ENCODE results near the gene NUF2. TPM values are rescaled to one million over a fixed set of nuclear protein-coding genes. Genes with fewer than 3 reads are reported as not detected.

Gene NUF2
- polyA plus RNA-seq, 1 donor (not counting 4 experiments of a cell fraction or from before 2014, with no cell fraction given), result 10.6 TPM

GRCh38 chr1:163397451-163398200, 75.9 kb downstream of the NUF2 start:
- FAIRE-seq, result no peak
- H4K20me1 ChIP-seq (ENCODE audit: control insufficient read depth, extremely low read depth, insufficient read depth, low read length), result no peaks in the 10 kb centered on the region
- no peaks in the 10 kb centered on the region for H3K27me3 ChIP-seq (ENCODE audit: control insufficient read depth, extremely low read depth, insufficient read depth, low read length)
- H3K9me1 ChIP-seq (ENCODE audit: control insufficient read depth, extremely low read depth, insufficient read depth, low read length), result no peaks in the 10 kb centered on the region
- no peaks in the 10 kb centered on the region for H3K9me3 ChIP-seq (ENCODE audit: control insufficient read depth, low read depth, low read length)
- no peaks in the 10 kb centered on the region for H3K36me3 ChIP-seq (ENCODE audit: control insufficient read depth in 2 of 2, extremely low read depth in 1 of 2, insufficient read depth in 2 of 2, low read length in 2 of 2)
- no peak overlapping the region for H3K4me3 ChIP-seq (ENCODE audit: control insufficient read depth in 2 of 3, extremely low read depth in 1 of 3, insufficient read depth in 2 of 3, low read depth in 1 of 3, low read length in 3 of 3)
- no peaks in the 10 kb centered on the region for H3K4me1 ChIP-seq (ENCODE audit: control insufficient read depth, extremely low read depth, insufficient read depth, low read length)
- H2AFZ ChIP-seq (ENCODE audit: control insufficient read depth, low read length), result no peak overlapping the region
- DNase-seq (ENCODE audit: low read depth, low spot score), result no peak
- dilution Hi-C loops (cut with MboI; ENCODE audit: extremely low pct_ligation_motif_present, low sequenced_read_pairs), result no loop called here
- TF ChIP-seq CTCF (optimal IDR thresholded peaks at IDR 0.05 in 1 of 3, IDR thresholded peaks at IDR 0.05 in 1 of 3, conservative IDR thresholded peaks at IDR 0.05 in 1 of 3; ENCODE audit: extremely low read depth in 1 of 3, insufficient read depth in 2 of 3, low read length in 3 of 3) (no peak), EZH2 (IDR thresholded peaks at IDR 0.05; ENCODE audit: low read length) (no peak)
- H3K4me2 ChIP-seq (ENCODE audit: control insufficient read depth, extremely low read depth, insufficient read depth, low read depth, low read length), result no peak overlapping the region
- H3K9ac ChIP-seq (ENCODE audit: control insufficient read depth, extremely low read depth, insufficient read depth, low read length), result no peak overlapping the region
- no peak overlapping the region for H3K27ac ChIP-seq (ENCODE audit: control insufficient read depth, insufficient read depth, low read length)
- no peaks in the 10 kb centered on the region for H3K79me2 ChIP-seq (ENCODE audit: control insufficient read depth, insufficient read depth, low read length)

- Histone ChIP-seq H3K36me3 (ENCODE audit: control insufficient read depth in 2 of 2, extremely low read depth in 1 of 2, insufficient read depth in 2 of 2, low read length in 2 of 2) (no peaks in the 10 kb centered on the region), H3K9me1 (ENCODE audit: control insufficient read depth, extremely low read depth, insufficient read depth, low read length) (no peaks in the 10 kb centered on the region), H3K4me2 (ENCODE audit: control insufficient read depth, extremely low read depth, insufficient read depth, low read depth, low read length) (no peak overlapping the region), H2AFZ (ENCODE audit: control insufficient read depth, low read length) (no peak overlapping the region), H4K20me1 (ENCODE audit: control insufficient read depth, extremely low read depth, insufficient read depth, low read length) (no peaks in the 10 kb centered on the region), H3K79me2 (ENCODE audit: control insufficient read depth, insufficient read depth, low read length) (no peaks in the 10 kb centered on the region), H3K9ac (ENCODE audit: control insufficient read depth, extremely low read depth, insufficient read depth, low read length) (no peak overlapping the region), H3K27me3 (ENCODE audit: control insufficient read depth, extremely low read depth, insufficient read depth, low read length) (no peaks in the 10 kb centered on the region), H3K4me3 (ENCODE audit: control insufficient read depth in 2 of 3, extremely low read depth in 1 of 3, insufficient read depth in 2 of 3, low read depth in 1 of 3, low read length in 3 of 3) (no peak overlapping the region), H3K9me3 (ENCODE audit: control insufficient read depth, low read depth, low read length) (no peaks in the 10 kb centered on the region), H3K27ac (ENCODE audit: control insufficient read depth, insufficient read depth, low read length) (no peak overlapping the region), H3K4me1 (ENCODE audit: control insufficient read depth, extremely low read depth, insufficient read depth, low read length) (no peaks in the 10 kb centered on the region)
- dilution Hi-C loops (cut with MboI; ENCODE audit: extremely low pct_ligation_motif_present, low sequenced_read_pairs), result no loop called here
- no peak for DNase-seq (ENCODE audit: low read depth, low spot score)
- no peak for TF ChIP-seq CTCF (optimal IDR thresholded peaks at IDR 0.05 in 1 of 3, IDR thresholded peaks at IDR 0.05 in 1 of 3, conservative IDR thresholded peaks at IDR 0.05 in 1 of 3; ENCODE audit: extremely low read depth in 1 of 3, insufficient read depth in 2 of 3, low read length in 3 of 3)
- no peak for TF ChIP-seq EZH2 (IDR thresholded peaks at IDR 0.05; ENCODE audit: low read length)
- FAIRE-seq, result no peak
Measured at GRCh38 chr1:163399001-163399400, 77.2 kb downstream of the NUF2 start.

Measured in keratinocyte (primary cell).